Breast epithelium (tissue), 4 donors: Measurements from ENCODE around the gene SEPTIN6. TPM values are rescaled to one million over a fixed set of nuclear protein-coding genes. Genes with fewer than 3 reads are reported as not detected.

Experiments
- DNase-seq, 2 donors: peaks; one replicate each; pipeline ENCODE4 v3.0.0-alpha.2; 2019; ENCODE audit warnings: low spot score in 2 of 2
- H3K27ac ChIP-seq, 2 donors: fragments of 200-600 bp; sonication (generic) in 1 of 2; one replicate each; pipeline ENCODE4 v1.5.1; 2016 to 2019; ENCODE audit warnings: mild to moderate bottlenecking in 1 of 2
- H3K27me3 ChIP-seq, 2 donors: fragments of 200-600 bp; sonication (generic) in 1 of 2; one replicate each; pipeline versions ENCODE4 v1.5.1 to v1.6.0; 2017 to 2019; ENCODE audit warnings: control low read depth in 1 of 2, mild to moderate bottlenecking in 1 of 2
- H3K36me3 ChIP-seq: fragments of 200-600 bp; one replicate; pipeline ENCODE4 v1.5.1; 2019
- H3K4me1 ChIP-seq, 2 donors: fragments of 200-600 bp; sonication (generic); one replicate each; pipeline ENCODE4 v1.5.1; 2016 to 2019; ENCODE audit warnings: control low read depth in 1 of 2
- H3K4me3 ChIP-seq, 3 donors: fragments of 200-600 bp; sonication (generic); 1 replicate in 2 of 3; 2 replicates in 1 of 3; pipeline ENCODE4 v1.5.1; 2016 to 2019; ENCODE audit warnings: mild to moderate bottlenecking in 3 of 3, moderate library complexity in 2 of 3
- H3K9me3 ChIP-seq, 2 donors: fragments of 200-600 bp; sonication (generic) in 1 of 2; one replicate each; pipeline ENCODE4 v1.5.1; 2016 to 2019; ENCODE audit warnings: control low read depth in 1 of 2
- CTCF ChIP-seq, 3 donors: fragments of 450-650 bp; IDR thresholded peaks; one replicate each; pipeline ENCODE4 v1.5.1; 2016 to 2017; ENCODE audit warnings: antibody characterized with exemption in 3 of 3, mild to moderate bottlenecking in 3 of 3, moderate library complexity in 3 of 3
- POLR2A ChIP-seq: fragments of 450-650 bp; IDR thresholded peaks from one replicate; pipeline ENCODE4 v1.6.1; 2016; ENCODE audit warnings: antibody characterized with exemption, mild to moderate bottlenecking, moderate library complexity
- POLR2AphosphoS5 ChIP-seq, 3 donors: sonication (generic); formaldehyde crosslinking; IDR thresholded peaks; one replicate each; pipeline ENCODE4 v1.6.1; 2017; ENCODE audit warnings: antibody characterized with exemption in 3 of 3
- intact Hi-C: fragments of 100-400 bp; cut with DNase I; formaldehyde crosslinking; loops from one replicate; pipeline ENCODE4 v1.15.1; 2023; ENCODE audit warnings: low total_unique reads
- total RNA-seq, 3 donors: library from RNA; depleted of rRNA; stranded (reverse); fragments of >200 nt; gene quantifications; one replicate each; pipeline ENCODE4 v1.1.0, GENCODE V29; 2016

Gene SEPTIN6
- total RNA-seq, 3 donors from 2014 or later = 13.1 to 29.2 (median 23.3) TPM

DNA sequence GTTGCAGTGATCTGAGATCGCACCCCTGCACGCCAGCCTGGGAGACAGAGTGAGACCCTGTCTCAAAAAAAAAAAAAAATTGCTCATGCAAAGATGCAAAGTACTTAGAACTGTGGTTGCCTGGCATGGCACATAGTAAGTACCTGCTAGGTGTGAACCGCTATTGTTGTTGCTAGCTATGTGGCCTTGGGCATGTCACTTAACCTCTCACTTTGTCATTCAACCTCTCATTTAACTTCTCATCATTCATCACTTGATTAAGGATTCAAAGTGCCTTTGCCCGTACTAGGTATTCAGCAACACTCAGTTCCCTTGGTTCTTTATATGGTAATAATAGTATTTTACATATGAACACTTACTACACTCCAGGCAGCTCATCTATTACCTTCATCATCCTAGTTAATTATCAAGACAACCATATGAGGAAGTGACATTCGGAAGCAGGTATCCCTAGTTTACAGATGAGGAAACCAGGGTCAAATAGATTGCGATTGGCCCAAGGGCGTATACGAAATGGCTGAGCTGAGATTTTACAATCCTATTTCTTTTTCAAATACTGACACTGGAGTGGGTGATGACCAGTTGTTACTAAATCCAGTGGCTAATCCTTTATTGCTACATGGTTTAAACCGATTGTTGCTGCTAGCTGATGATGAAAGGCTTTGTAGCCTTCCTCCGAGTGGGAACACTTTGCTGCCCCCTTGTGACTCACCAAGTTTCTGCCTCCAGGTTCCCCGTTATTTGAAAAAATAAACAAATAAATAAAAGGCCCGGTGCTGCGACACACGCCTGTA, 36.6 kb upstream of the SEPTIN6 start:
- intact Hi-C loops = no loop called here

DNA sequence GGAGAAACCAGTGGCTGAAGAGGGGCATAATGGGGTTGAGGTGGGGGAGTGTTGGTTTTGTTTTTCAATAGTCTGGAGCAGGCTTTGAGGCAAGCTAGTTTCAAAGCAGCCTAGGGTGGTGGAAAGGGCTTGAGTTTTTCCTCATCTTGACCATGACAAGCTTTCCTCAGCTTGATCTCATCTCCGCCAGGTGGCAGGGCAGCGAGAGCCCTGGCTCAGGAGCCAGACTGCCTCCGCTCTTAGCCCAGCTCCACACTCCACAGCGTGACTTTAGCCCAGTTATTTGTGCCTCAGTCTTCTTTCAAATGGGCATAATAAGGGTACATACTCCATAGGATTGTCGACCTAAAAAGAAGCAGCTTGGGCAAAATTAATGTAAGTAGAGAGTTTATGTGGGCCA, 35.5 kb upstream of the SEPTIN6 start:
- TF ChIP-seq POLR2A (no peak), CTCF (IDR thresholded peaks at IDR 0.05) (no peak), POLR2AphosphoS5 (IDR thresholded peaks at IDR 0.05) (no peak)
- intact Hi-C loops = no loop called here

More for the DNA sequence above, 36.6 kb upstream of the SEPTIN6 start:
- H3K9me3 ChIP-seq = no peaks in the 10 kb centered on the region
- peak; percentile 20 to 49 for DNase-seq
- H3K4me1 ChIP-seq = no peaks in the 10 kb centered on the region
- H3K36me3 ChIP-seq = no peaks in the 10 kb centered on the region
- H3K27ac ChIP-seq = no peak overlapping the region
- H3K4me3 ChIP-seq = no peak overlapping the region
- TF ChIP-seq POLR2A (no peak), CTCF (IDR thresholded peaks at IDR 0.05) (peak in 2 of 3 donors; percentile 38 to 54)
- H3K27me3 ChIP-seq = peaks cover 0 to 12% of the 10 kb centered on the region in 2 donors

GRCh38 chrX:119726900-119727555, 34.1 kb upstream of the SEPTIN6 start:
- no peak overlapping the region for H3K27ac ChIP-seq
- peaks cover 0 to 12% of the 10 kb centered on the region in 2 donors for H3K27me3 ChIP-seq
- H3K4me1 ChIP-seq = no peaks in the 10 kb centered on the region
- no peaks in the 10 kb centered on the region for H3K36me3 ChIP-seq
- H3K4me3 ChIP-seq = no peak overlapping the region
- TF ChIP-seq POLR2A (no peak), POLR2AphosphoS5 (IDR thresholded peaks at IDR 0.05) (no peak), CTCF (IDR thresholded peaks at IDR 0.05) (no peak)
- intact Hi-C loops = no loop called here
- no peak for DNase-seq
- no peaks in the 10 kb centered on the region for H3K9me3 ChIP-seq

More for the DNA sequence above, 35.5 kb upstream of the SEPTIN6 start:
- Histone ChIP-seq H3K9me3 (no peaks in the 10 kb centered on the region), H3K4me1 (no peaks in the 10 kb centered on the region), H3K36me3 (no peaks in the 10 kb centered on the region), H3K27me3 (peaks cover 0 to 12% of the 10 kb centered on the region in 2 donors), H3K27ac (no peak overlapping the region), H3K4me3 (no peak overlapping the region)
- no peak for DNase-seq

DNA sequence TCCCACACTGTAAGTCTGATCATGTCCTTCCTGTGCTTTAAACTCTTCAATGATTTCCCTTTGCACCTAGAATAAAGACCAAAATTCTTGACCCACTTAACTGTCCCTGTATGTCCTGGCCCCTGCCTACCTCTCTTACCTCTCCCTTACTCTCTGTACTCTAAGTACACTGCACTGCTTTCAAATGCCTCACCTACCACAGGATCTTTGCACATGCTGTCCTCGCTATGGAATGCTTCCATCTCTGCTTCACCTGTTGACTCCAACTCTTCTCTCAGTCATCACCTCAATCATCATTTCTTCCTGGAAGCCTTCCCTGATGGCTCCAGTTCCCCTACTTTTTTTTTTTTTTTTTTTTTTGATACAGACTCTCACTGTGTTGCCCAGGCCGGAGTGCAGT, 29.0 kb upstream of the SEPTIN6 start:
- no peaks in the 10 kb centered on the region for H3K36me3 ChIP-seq
- TF ChIP-seq POLR2A (no peak), POLR2AphosphoS5 (IDR thresholded peaks at IDR 0.05) (no peak), CTCF (IDR thresholded peaks at IDR 0.05) (no peak)
- no peaks in the 10 kb centered on the region for H3K27me3 ChIP-seq
- intact Hi-C loops = no loop called here
- no peak for DNase-seq
- H3K4me1 ChIP-seq = no peaks in the 10 kb centered on the region
- H3K9me3 ChIP-seq = no peaks in the 10 kb centered on the region
- no peak overlapping the region for H3K27ac ChIP-seq
- H3K4me3 ChIP-seq = no peak overlapping the region

DNA sequence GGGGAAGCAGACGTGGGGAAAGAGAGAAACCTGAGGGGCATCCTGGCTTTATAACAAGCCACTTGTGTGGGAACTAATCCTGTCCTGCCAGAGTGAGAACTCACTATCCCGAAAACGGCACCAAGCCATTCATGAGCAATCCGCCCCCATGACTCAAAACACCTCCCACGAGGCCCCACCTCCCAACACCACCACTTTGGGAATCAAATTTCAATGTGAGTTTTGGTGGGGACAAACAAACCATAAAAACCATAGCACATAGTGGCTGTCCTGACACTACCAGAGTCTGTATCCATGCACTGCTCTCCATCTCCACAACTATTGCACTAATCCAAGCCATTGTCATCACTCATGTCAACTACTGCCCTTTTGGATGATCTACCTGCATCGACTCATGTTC, 28.5 kb upstream of the SEPTIN6 start:
- H3K4me3 ChIP-seq = no peak overlapping the region
- H3K4me1 ChIP-seq = no peaks in the 10 kb centered on the region
- TF ChIP-seq POLR2AphosphoS5 (IDR thresholded peaks at IDR 0.05) = no peak
- TF ChIP-seq POLR2A = no peak
- no peak for TF ChIP-seq CTCF (IDR thresholded peaks at IDR 0.05)
- no peak for DNase-seq
- H3K27me3 ChIP-seq = no peaks in the 10 kb centered on the region
- H3K27ac ChIP-seq = no peak overlapping the region
- intact Hi-C loops = no loop called here
- no peaks in the 10 kb centered on the region for H3K36me3 ChIP-seq
- H3K9me3 ChIP-seq = no peaks in the 10 kb centered on the region
